A673 (cell line): ENCODE results near the gene SNAP29. TPM values are rescaled to one million over a fixed set of nuclear protein-coding genes. Genes with fewer than 3 reads are reported as not detected.
A peak's percentile ranks its signal among the peaks of the same experiment; 100 is the strongest.

Source experiments
- BruUV-seq: library from RNA; stranded (reverse); fragments of 400-500 nt; replicated peaks from 2 replicates; lab custom pipeline; 2021; lab: Mats Ljungman, UMichigan
- CTCF ChIA-PET: fragments of 300-600 bp; sonication (Branson Sonifier 250); formaldehyde crosslinking; loops from one replicate; lab custom pipeline; 2022; ENCODE audit warnings: antibody characterized with exemption; lab: Charles Lee
- POLR2A ChIA-PET: fragments of 300-600 bp; sonication (Branson Sonifier 250); formaldehyde crosslinking; loops from one replicate; lab custom pipeline; 2022; ENCODE audit warnings: antibody characterized with exemption; ENCODE audit not compliant: low non-redundant PET; lab: Charles Lee
- DNase-seq: peaks from one replicate; pipeline ENCODE4 v3.0.0-alpha.2; 2015; ENCODE audit warnings: low spot score
- H3K27ac ChIP-seq: fragments of 200-600 bp; sonication (generic); 2 replicates; pipeline ENCODE4 v1.5.1; 2016; ENCODE audit warnings: mixed run types, low read depth, mild to moderate bottlenecking, mixed read lengths, antibody characterized with exemption, low read length; ENCODE audit not compliant: poor library complexity, severe bottlenecking
- H3K27me3 ChIP-seq: fragments of 200-600 bp; sonication (generic); replicated peaks from 2 replicates; pipeline ENCODE4 v1.6.1; 2017; ENCODE audit warnings: mixed run types, low read depth, mild to moderate bottlenecking, mixed read lengths, antibody characterized with exemption, low read length; ENCODE audit not compliant: insufficient read depth, poor library complexity
- H3K36me3 ChIP-seq: fragments of 200-600 bp; sonication (generic); 2 replicates; pipeline ENCODE4 v1.6.1; 2016; ENCODE audit warnings: mixed run types, mild to moderate bottlenecking, mixed read lengths, antibody characterized with exemption, low read length; ENCODE audit not compliant: insufficient read depth, poor library complexity, severe bottlenecking
- H3K4me1 ChIP-seq: fragments of 200-600 bp; sonication (generic); 2 replicates; pipeline ENCODE4 v1.6.1; 2017; ENCODE audit warnings: mixed run types, mild to moderate bottlenecking, mixed read lengths, antibody characterized with exemption, low read length; ENCODE audit not compliant: insufficient read depth, poor library complexity, severe bottlenecking
- H3K4me3 ChIP-seq: fragments of 200-600 bp; sonication (generic); 2 replicates; pipeline ENCODE4 v1.5.1; 2016; ENCODE audit warnings: low read depth, mixed run types, mild to moderate bottlenecking, mixed read lengths, low read length; ENCODE audit not compliant: poor library complexity, severe bottlenecking
- H3K9me3 ChIP-seq: fragments of 200-600 bp; sonication (generic); 2 replicates; pipeline ENCODE4 v1.6.1; 2016; ENCODE audit warnings: mixed run types, low read depth, mild to moderate bottlenecking, mixed read lengths, antibody characterized with exemption, low read length; ENCODE audit not compliant: poor library complexity, severe bottlenecking
- CTCF ChIP-seq: fragments of 300-800, 200-600 bp; sonication (generic); conservative IDR thresholded peaks from 2 replicates; pipeline ENCODE4 v1.5.1; 2017; ENCODE audit warnings: low read depth, mild to moderate bottlenecking, antibody characterized with exemption, low read length, moderate library complexity, mixed read lengths
- EZH2 ChIP-seq: fragments of 200-600 bp; sonication (generic); IDR thresholded peaks from 2 replicates; pipeline ENCODE4 v1.6.1; 2017; ENCODE audit warnings: borderline replicate concordance, low read depth, mild to moderate bottlenecking, mixed read lengths, antibody characterized with exemption, low read length; ENCODE audit not compliant: poor library complexity, severe bottlenecking
- intact Hi-C: fragments of 100-400 bp; cut with micrococcal nuclease; formaldehyde crosslinking; loops from one replicate; pipeline ENCODE4 v1.10.0; 2022; ENCODE audit not compliant: unreplicated experiment
- total RNA-seq: library from RNA; stranded (reverse); gene quantifications from 2 replicates; pipeline ENCODE4 v1.2.3, GENCODE V29; 2021

Gene SNAP29
- total RNA-seq, 1 experiment from 2014 or later = 35.3 TPM

- no peak for TF ChIP-seq CTCF
- no peak for TF ChIP-seq EZH2
- no peaks in the 10 kb centered on the region for H3K27me3 ChIP-seq
- CTCF ChIA-PET = no interaction called here
- H3K4me3 ChIP-seq = no peak overlapping the region
- H3K4me1 ChIP-seq = peaks cover 15% of the 10 kb centered on the region
- POLR2A ChIA-PET = no interaction called here
- H3K9me3 ChIP-seq = no peaks in the 10 kb centered on the region
- no peak for DNase-seq
- intact Hi-C loops = no loop called here
- BruUV-seq = no TSS peak
- no peaks in the 10 kb centered on the region for H3K36me3 ChIP-seq
- no peak overlapping the region for H3K27ac ChIP-seq
Observed at GRCh38 chr22:20852503-20852902, 6.3 kb upstream of the SNAP29 start.

- Histone ChIP-seq H3K9me3 (no peaks in the 10 kb centered on the region), H3K36me3 (no peaks in the 10 kb centered on the region), H3K27ac (no peak overlapping the region), H3K4me1 (peaks cover 16% of the 10 kb centered on the region), H3K4me3 (no peak overlapping the region), H3K27me3 (no peaks in the 10 kb centered on the region)
- TF ChIP-seq CTCF = no peak
- TF ChIP-seq EZH2 = no peak
- CTCF ChIA-PET = no interaction called here
- intact Hi-C loops = no loop called here
- no peak for DNase-seq
- BruUV-seq = no TSS peak
- POLR2A ChIA-PET = no interaction called here
Observed at GRCh38 chr22:20853236-20853660, 5.6 kb upstream of the SNAP29 start.

GRCh38 chr22:20857247-20857643 is 1.6 kb upstream of the SNAP29 start:
- no peak for TF ChIP-seq CTCF
- TF ChIP-seq EZH2 = no peak
- Histone ChIP-seq H3K9me3 (no peaks in the 10 kb centered on the region), H3K36me3 (no peaks in the 10 kb centered on the region), H3K27me3 (no peaks in the 10 kb centered on the region), H3K27ac (no peak overlapping the region), H3K4me3 (peak overlapping the region; percentile 94), H3K4me1 (peaks cover 13% of the 10 kb centered on the region)
- TSS peak; percentile 45 for BruUV-seq
- no peak for DNase-seq
- POLR2A ChIA-PET = no interaction called here
- intact Hi-C loops = no loop called here
- CTCF ChIA-PET = no interaction called here
